ENCODE results near the gene PTPN9.
"Not testable (repeated sequence)": the region's sequence is repeated elsewhere in the genome, so short reads cannot be mapped to it uniquely, and the experiment has no call there.

Gene PTPN9

DNA sequence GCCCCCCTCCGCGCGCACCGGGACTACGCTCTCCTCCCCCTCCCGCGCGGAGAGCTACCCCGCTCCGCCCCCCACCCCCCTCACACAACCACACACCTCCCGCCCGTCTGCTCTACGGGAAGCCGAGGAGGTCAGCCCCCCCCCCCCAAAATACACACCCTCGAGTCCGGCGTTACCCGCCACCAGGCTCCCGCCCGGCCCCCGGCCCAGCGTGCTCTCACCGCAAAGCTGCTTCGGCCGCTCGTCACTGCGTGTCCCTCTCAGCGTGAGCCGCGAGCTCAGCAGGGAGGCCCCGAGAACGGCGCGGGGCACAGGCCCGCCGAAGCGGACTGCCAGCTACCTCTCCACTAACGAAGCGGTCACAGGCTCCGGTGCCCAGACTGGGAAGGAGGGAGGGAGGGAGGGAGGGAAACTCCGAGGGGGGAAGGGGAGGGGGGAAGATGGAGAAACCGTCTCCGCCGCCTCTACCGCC is 127.9 kb downstream of the PTPN9 start:
- CTCF ChIA-PET: interaction anchor here (0.9 to 4.9 kb wide), 6 partner anchors 10 to 196 kb away, joined by 3 to 24 read pairs (median 4); partner anchors contain the start of genes IMP3, MAN2C1 and SNX33
- no peak for TF ChIP-seq FOXK2 (IDR thresholded peaks at IDR 0.05)
- 0 out of 2 replicates have a peak, but pooled peaks have one; percentile 32 for TF ChIP-seq L3MBTL2 (conservative IDR thresholded peaks at IDR 0.05)
- TF ChIP-seq FOXA1 (IDR thresholded peaks at IDR 0.05): no peak
- no peak for TF ChIP-seq SUZ12 (IDR thresholded peaks at IDR 0.05)
- TF ChIP-seq NFRKB (IDR thresholded peaks at IDR 0.05): no peak
- no peak for TF ChIP-seq FOXM1 (IDR thresholded peaks at IDR 0.05; ENCODE audit: borderline replicate concordance)
- TF ChIP-seq HDGF (IDR thresholded peaks at IDR 0.05; ENCODE audit: borderline replicate concordance): no peak
- POLR2A ChIA-PET: interaction anchor here (0.5 to 7.7 kb wide), 29 partner anchors 14 to 1249 kb away, joined by 3 to 139 read pairs (median 4); partner anchors contain the start of genes IMP3, MAN2C1, NEIL1 and PTPN9

DNA sequence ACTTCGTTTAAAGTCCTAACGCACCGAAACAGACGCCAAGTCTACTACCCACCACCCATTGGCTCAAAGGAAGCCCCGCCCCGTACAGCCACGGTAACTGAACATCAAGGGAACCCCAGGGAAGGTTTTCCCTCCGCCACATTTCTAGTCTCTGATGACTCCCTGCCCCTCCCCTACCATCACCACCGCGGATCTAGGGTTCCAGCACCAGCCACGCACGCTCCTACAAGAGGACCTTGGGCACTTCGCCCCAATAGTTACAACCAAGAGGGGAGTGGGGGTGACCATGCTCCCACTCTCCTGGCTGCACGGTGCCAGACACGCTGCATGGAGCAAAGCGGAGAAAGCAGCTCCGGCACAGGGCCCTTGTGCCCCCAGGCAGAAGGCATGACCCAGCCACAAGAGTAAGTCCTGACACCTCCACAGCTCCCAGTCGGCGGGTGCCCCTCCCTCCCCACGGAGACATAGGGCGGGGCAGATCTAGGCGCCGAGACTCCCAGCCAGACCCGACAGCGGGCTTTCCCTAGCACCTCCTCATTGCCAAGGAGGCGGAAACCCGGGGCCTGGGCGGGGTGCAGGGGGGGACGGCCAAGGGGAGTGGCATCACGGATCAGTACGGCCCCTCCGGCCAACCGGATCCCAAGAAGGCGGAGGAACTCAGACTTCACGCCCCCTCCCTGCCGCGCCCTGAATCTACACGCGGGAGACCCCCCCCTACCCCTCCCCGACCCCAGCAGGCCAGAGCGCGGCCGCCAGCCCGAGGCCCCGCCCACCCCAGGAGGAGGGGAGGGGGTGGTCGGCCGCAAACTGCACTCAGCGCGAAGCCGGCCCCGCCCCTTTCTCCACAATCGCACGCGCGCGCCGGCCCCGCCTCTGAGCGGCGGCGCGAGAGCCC is 128.6 kb downstream of the PTPN9 start:
- CTCF ChIA-PET: interaction anchor here (0.6 to 2.2 kb wide), 2 partner anchors 58 to 197 kb away, joined by 3 to 7 read pairs; partner anchors contain the start of gene SNX33
- DNase-seq (ENCODE audit: extremely low spot score): peak; percentile 85
- POLR2A ChIA-PET: interaction anchor here (0.8 to 7.7 kb wide), 16 partner anchors 12 to 663 kb away, joined by 3 to 139 read pairs (median 9); partner anchors contain the start of genes IMP3, MAN2C1, NEIL1 and SNUPN
- TF ChIP-seq CTBP1 (IDR thresholded peaks at IDR 0.05; ENCODE audit: borderline replicate concordance) (no peak), FOXK2 (IDR thresholded peaks at IDR 0.05) (no peak), TARDBP (IDR thresholded peaks at IDR 0.05) (no peak), SUZ12 (IDR thresholded peaks at IDR 0.05) (no peak), L3MBTL2 (conservative IDR thresholded peaks at IDR 0.05) (peak; percentile 81)
- TF ChIP-seq, protein P1, sequence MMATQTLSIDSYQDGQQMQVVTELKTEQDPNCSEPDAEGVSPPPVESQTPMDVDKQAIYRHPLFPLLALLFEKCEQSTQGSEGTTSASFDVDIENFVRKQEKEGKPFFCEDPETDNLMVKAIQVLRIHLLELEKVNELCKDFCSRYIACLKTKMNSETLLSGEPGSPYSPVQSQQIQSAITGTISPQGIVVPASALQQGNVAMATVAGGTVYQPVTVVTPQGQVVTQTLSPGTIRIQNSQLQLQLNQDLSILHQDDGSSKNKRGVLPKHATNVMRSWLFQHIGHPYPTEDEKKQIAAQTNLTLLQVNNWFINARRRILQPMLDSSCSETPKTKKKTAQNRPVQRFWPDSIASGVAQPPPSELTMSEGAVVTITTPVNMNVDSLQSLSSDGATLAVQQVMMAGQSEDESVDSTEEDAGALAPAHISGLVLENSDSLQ (IDR thresholded peaks at IDR 0.05): 0 out of 2 replicates have a peak, but pooled peaks have one; percentile 12

More for the DNA sequence above, 127.9 kb downstream of the PTPN9 start:
- no peak for DNase-seq (ENCODE audit: extremely low spot score)

DNA sequence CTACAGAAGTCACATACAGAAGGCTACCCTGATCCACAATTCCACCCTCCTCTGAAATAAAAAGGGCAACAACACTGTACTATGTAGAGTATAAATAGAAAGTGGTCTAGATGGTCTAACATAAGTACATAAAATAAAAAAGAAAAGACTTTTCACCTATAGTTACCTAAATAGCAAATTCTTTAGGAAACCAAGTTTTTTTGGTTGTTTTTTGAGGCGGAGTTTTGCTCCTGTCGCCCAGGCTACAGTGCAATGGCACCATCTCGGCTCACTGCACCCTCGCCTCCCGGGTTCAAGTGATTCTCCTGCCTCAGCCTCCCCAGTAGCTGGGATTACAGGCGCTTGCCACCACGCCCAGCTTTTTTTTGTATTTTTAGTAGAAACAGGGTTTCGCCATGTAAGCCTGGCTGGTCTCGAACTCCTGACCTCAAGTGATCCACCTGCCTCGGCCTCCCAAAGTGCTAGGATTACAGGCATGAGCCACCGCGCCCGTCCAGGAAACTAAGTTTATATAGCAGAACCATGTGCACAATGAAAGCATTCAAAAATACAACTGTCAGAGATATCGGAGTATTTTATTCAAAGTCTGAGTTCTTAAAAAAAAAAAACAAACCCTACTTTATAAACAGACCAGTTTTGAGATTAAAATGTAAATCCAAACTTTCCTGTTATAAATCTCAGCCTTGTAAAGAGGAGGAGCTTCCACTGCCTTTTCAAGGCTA is 129.4 kb downstream of the PTPN9 start:
- POLR2A ChIA-PET: interaction anchor here (0.8 to 7.7 kb wide), 8 partner anchors 11 to 197 kb away, joined by 3 to 139 read pairs (median 22); partner anchors contain the start of genes IMP3, MAN2C1, NEIL1 and SNUPN
- TF ChIP-seq, protein P1 (IDR thresholded peaks at IDR 0.05): no peak
- no peak for TF ChIP-seq FOXA1 (IDR thresholded peaks at IDR 0.05)
- no peak for TF ChIP-seq SP1 (IDR thresholded peaks at IDR 0.05)
- no peak for TF ChIP-seq TARDBP (IDR thresholded peaks at IDR 0.05)
- TF ChIP-seq BHLHE40 (IDR thresholded peaks at IDR 0.05; ENCODE audit: borderline replicate concordance): no peak
- TF ChIP-seq ZNF384 (IDR thresholded peaks at IDR 0.05): no peak
- TF ChIP-seq L3MBTL2 (conservative IDR thresholded peaks at IDR 0.05): no peak
- TF ChIP-seq LEF1 (IDR thresholded peaks at IDR 0.05; ENCODE audit: borderline replicate concordance): no peak
- no peak for TF ChIP-seq CTBP1 (IDR thresholded peaks at IDR 0.05; ENCODE audit: borderline replicate concordance)
- TF ChIP-seq ELF4 (IDR thresholded peaks at IDR 0.05): no peak
- no peak for TF ChIP-seq HDGF (IDR thresholded peaks at IDR 0.05; ENCODE audit: borderline replicate concordance)
- TF ChIP-seq SUZ12 (IDR thresholded peaks at IDR 0.05): no peak
- TF ChIP-seq FOXK2 (IDR thresholded peaks at IDR 0.05): no peak
- TF ChIP-seq FOXM1 (IDR thresholded peaks at IDR 0.05; ENCODE audit: borderline replicate concordance): no peak
- TF ChIP-seq NFRKB (IDR thresholded peaks at IDR 0.05): no peak
- no peak for TF ChIP-seq ARNT (IDR thresholded peaks at IDR 0.05)
- no peak for DNase-seq (ENCODE audit: extremely low spot score)
- CTCF ChIA-PET: interaction anchor here (0.6 to 2.2 kb wide), 2 partner anchors 59 to 198 kb away, joined by 3 to 7 read pairs; partner anchors contain the start of gene SNX33

DNA sequence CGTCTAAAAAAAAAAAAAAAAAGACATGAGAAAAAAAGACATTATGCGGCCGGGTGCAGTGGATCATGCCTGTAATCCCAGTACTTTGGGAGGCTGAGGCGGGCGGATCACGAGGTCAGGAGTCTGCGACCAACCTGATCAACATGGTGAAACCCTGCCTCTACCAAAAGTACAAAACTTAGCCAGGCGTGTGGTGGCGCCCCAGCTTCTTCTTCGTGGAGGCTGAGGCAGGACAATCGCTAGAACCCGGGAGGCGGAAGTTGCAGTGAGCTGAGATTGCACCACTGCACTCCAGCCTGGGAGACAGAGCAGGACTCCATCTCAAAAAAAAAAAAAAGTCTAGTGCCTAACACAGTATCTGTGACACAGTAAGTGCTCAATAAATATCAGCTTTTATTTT is 130.9 kb downstream of the PTPN9 start:
- ChIA-PET CTCF (interaction anchor here (0.6 kb wide), 1 partner anchor 49 kb away, joined by 3 read pairs; no protein-coding TSS in a partner anchor), POLR2A (interaction anchor here (1.3 kb wide), 1 partner anchor 96 kb away, joined by 4 read pairs; no protein-coding TSS in a partner anchor)
- DNase-seq (ENCODE audit: extremely low spot score): not testable (repeated sequence)

DNA sequence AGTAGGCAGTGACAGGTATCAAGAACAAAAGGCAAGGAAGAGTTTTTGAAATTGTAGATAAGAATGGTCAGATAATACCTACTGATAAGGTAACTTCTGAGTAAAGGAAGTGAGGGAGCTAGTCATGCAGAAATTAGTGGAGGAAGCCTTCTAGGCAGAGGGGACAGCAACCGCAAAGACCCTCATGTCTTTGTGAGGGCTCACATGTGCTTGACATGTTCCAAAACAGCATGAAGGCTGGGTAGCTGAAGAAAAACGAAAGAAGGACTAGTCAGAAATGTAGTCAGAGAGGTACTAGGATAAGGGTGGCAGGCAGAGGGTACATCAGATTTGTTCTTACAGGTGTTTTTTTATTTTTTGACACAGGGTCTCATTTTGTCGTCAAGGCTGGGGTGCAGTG is 133.0 kb downstream of the PTPN9 start:
- ChIA-PET POLR2A (interaction anchor here (0.9 to 2.5 kb wide), 4 partner anchors 8 to 201 kb away, joined by 3 to 7 read pairs (median 6); partner anchors contain the start of genes IMP3, SNUPN and SNX33), CTCF (interaction anchor here (0.9 to 1.2 kb wide), 2 partner anchors 9 to 193 kb away, joined by 3 read pairs; no protein-coding TSS in a partner anchor)
- DNase-seq (ENCODE audit: extremely low spot score): no peak
- no peak for TF ChIP-seq SP1 (IDR thresholded peaks at IDR 0.05)
- TF ChIP-seq, protein P1 (IDR thresholded peaks at IDR 0.05): no peak
- TF ChIP-seq FOXA1 (IDR thresholded peaks at IDR 0.05): no peak
- TF ChIP-seq ZNF384 (IDR thresholded peaks at IDR 0.05): no peak
- no peak for TF ChIP-seq TARDBP (IDR thresholded peaks at IDR 0.05)
- no peak for TF ChIP-seq ARNT (IDR thresholded peaks at IDR 0.05)
- no peak for TF ChIP-seq FOXM1 (IDR thresholded peaks at IDR 0.05; ENCODE audit: borderline replicate concordance)
- no peak for TF ChIP-seq ELF4 (IDR thresholded peaks at IDR 0.05)
- no peak for TF ChIP-seq BHLHE40 (IDR thresholded peaks at IDR 0.05; ENCODE audit: borderline replicate concordance)
- no peak for TF ChIP-seq FOXK2 (IDR thresholded peaks at IDR 0.05)
- TF ChIP-seq HDGF (IDR thresholded peaks at IDR 0.05; ENCODE audit: borderline replicate concordance): no peak
- TF ChIP-seq NFRKB (IDR thresholded peaks at IDR 0.05): no peak
- no peak for TF ChIP-seq L3MBTL2 (conservative IDR thresholded peaks at IDR 0.05)
- no peak for TF ChIP-seq CTBP1 (IDR thresholded peaks at IDR 0.05; ENCODE audit: borderline replicate concordance)
- no peak for TF ChIP-seq LEF1 (IDR thresholded peaks at IDR 0.05; ENCODE audit: borderline replicate concordance)
- no peak for TF ChIP-seq SUZ12 (IDR thresholded peaks at IDR 0.05)

Data from HEK293T (cell line).